ENCODE results near the gene GHITM. TPM values are rescaled to one million over a fixed set of nuclear protein-coding genes. Genes with fewer than 3 reads are reported as not detected.

Gene GHITM
- total and polyA plus RNA-seq, 2 of the 8 experiments (the other 6 are each of a cell fraction or from before 2014, with no cell fraction given) = 86.2 to 97.0 TPM

- peak overlapping the region; percentile 77 for H3K56ac ChIP-seq (replicated peaks; ENCODE audit: insufficient read length, low read depth, low read length)
- H3K4me1 ChIP-seq (replicated peaks in 1 of 4; ENCODE audit: control insufficient read depth in 3 of 4, insufficient read depth in 4 of 4, low read length in 3 of 4) = peaks cover 0 to 2% (median 0%) of the 10 kb centered on the region in 4 experiments; a peak in 2 of 7 replicates
- peak overlapping the region; percentile 8; the same call in 1 of the 2 replicates for H2BK15ac ChIP-seq (ENCODE audit: low read length)
- ChIA-PET POLR2A (ENCODE audit: partially characterized antibody) (no interaction called here), CTCF (ENCODE audit: partially characterized antibody) (interaction anchor here (0.9 to 1.5 kb wide), 2 partner anchors 22 to 27 kb away, joined by 3 to 6 read pairs; no protein-coding TSS in a partner anchor)
- DNase-seq (ENCODE audit: low read depth in 1 of 2, low spot score in 2 of 2) (no peak), FAIRE-seq (no peak)
- no peaks in the 10 kb centered on the region for H3K36me3 ChIP-seq (ENCODE audit: control insufficient read depth in 2 of 4, insufficient read depth in 4 of 4, low read length in 3 of 4)
- peak overlapping the region; percentile 94 for H3K4ac ChIP-seq (replicated peaks; ENCODE audit: insufficient read length, low read depth, low read length)
- H2AK5ac ChIP-seq (ENCODE audit: low read depth, low read length) = peak overlapping the region; percentile 84; the same call in 1 of the 2 replicates
- peak overlapping the region; percentile 83 for H2BK120ac ChIP-seq (replicated peaks; ENCODE audit: low read depth, low read length)
- WGBS, 2 experiments (ENCODE audit: extremely low coverage in 1 of 2, insufficient coverage in 1 of 2, insufficient read length in 1 of 2, insufficient replicate concordance in 2 of 2, low coverage in 1 of 2, low lambda C conversion rate in 2 of 2, missing lambda C conversion rate in 1 of 2) = 91% methylated on average over 3 of the region's 3 CpGs; no CpG with 5 or more reads in 1 of the 2 experiments
- H3K79me1 ChIP-seq (ENCODE audit: low read depth, low read length) = no peaks in the 10 kb centered on the region
- H3K9me3 ChIP-seq (ENCODE audit: insufficient read depth in 2 of 2, low read depth in 1 of 2, low read length in 1 of 2) = peaks cover 0 to 7% of the 10 kb centered on the region in 2 experiments; a peak in 1 of 4 replicates
- H3K23ac ChIP-seq (ENCODE audit: insufficient read length) = no peak overlapping the region
- H4K5ac ChIP-seq (ENCODE audit: insufficient read length, low read depth, low read length) = no peak overlapping the region
- no peak overlapping the region for H3K4me2 ChIP-seq (ENCODE audit: insufficient read depth in 1 of 2, low read depth in 2 of 2, low read length in 2 of 2)
- H3K79me2 ChIP-seq (ENCODE audit: control insufficient read depth in 1 of 2, insufficient read depth in 2 of 2, low read length in 2 of 2) = no peaks in the 10 kb centered on the region
- no peaks in the 10 kb centered on the region for H3K27me3 ChIP-seq (replicated peaks in 1 of 4; ENCODE audit: control insufficient read depth in 3 of 4, extremely low read depth in 1 of 4, insufficient read depth in 3 of 4, low read length in 3 of 4)
- no peak overlapping the region for H4K8ac ChIP-seq (ENCODE audit: extremely low read depth, insufficient read depth, low read length)
- peak overlapping the region; percentile 25; the same call in 1 of the 2 replicates for H3K18ac ChIP-seq (ENCODE audit: extremely low read depth, low read length)
- peak overlapping the region; percentile 16; the same call in 1 of the 2 replicates for H2BK20ac ChIP-seq (ENCODE audit: low read length)
- 0 out of 2 replicates have a peak overlapping the region, but pooled peaks have one; percentile 41 for H2BK5ac ChIP-seq (ENCODE audit: low read depth, low read length)
- H4K20me1 ChIP-seq (replicated peaks in 1 of 2; ENCODE audit: control insufficient read depth in 1 of 2, insufficient read depth in 2 of 2, low read length in 2 of 2) = peaks cover 0 to 7% of the 10 kb centered on the region in 2 experiments
- peak overlapping the region; percentile 86; the same call in 1 of the 2 replicates for H2BK12ac ChIP-seq (ENCODE audit: low read depth, low read length)
- no peak overlapping the region for H3K9ac ChIP-seq (replicated peaks in 1 of 4; ENCODE audit: extremely low read depth in 1 of 4, low read depth in 3 of 4, low read length in 3 of 4)
- peaks cover 9% of the 10 kb centered on the region for H3K23me2 ChIP-seq (ENCODE audit: low read depth, low read length)
- H3K27ac ChIP-seq (ENCODE audit: low read depth, low read length) = no peak overlapping the region
- H3K4me3 ChIP-seq (ENCODE audit: extremely low read depth in 1 of 4, insufficient read depth in 2 of 4, low read depth in 3 of 4, low read length in 4 of 4) = no peak overlapping the region
- no peak overlapping the region for H2AFZ ChIP-seq (ENCODE audit: low read length)
- H3K14ac ChIP-seq (ENCODE audit: insufficient read length) = no peak overlapping the region
- peak overlapping the region; percentile 85 for H4K91ac ChIP-seq (replicated peaks; ENCODE audit: insufficient read length, low read length)
- TF ChIP-seq POLR2AphosphoS5 (IDR thresholded peaks at IDR 0.05; ENCODE audit: low read depth, low read length) (no peak), CBX5 (IDR thresholded peaks at IDR 0.05; ENCODE audit: low read depth, low read length) (no peak), ASH2L (IDR thresholded peaks at IDR 0.05; ENCODE audit: low read length) (no peak), NRF1 (IDR thresholded peaks at IDR 0.05; ENCODE audit: low read depth, low read length) (no peak), KDM4A (IDR thresholded peaks at IDR 0.05; ENCODE audit: low read depth, low read length, severe bottlenecking) (no peak), POU5F1 (IDR thresholded peaks at IDR 0.05; ENCODE audit: low read depth, low read length) (no peak), CREB1 (IDR thresholded peaks at IDR 0.05) (no peak), TCF12 (IDR thresholded peaks at IDR 0.05; ENCODE audit: low read depth, low read length) (no peak), CEBPB (IDR thresholded peaks at IDR 0.05; ENCODE audit: low read depth, low read length) (no peak), ATF2 (IDR thresholded peaks at IDR 0.05; ENCODE audit: low read length) (no peak), ATF3 (IDR thresholded peaks at IDR 0.05; ENCODE audit: insufficient read depth, low read depth, low read length) (no peak)
- TF ChIP-seq, protein P1, sequence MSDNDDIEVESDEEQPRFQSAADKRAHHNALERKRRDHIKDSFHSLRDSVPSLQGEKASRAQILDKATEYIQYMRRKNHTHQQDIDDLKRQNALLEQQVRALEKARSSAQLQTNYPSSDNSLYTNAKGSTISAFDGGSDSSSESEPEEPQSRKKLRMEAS (IDR thresholded peaks at IDR 0.05) = no peak
Observed at GRCh38 chr10:84178160-84178609, 38.9 kb downstream of the GHITM start.

All from H1 (cell line).